Memory B cell (primary cell): ENCODE data around the gene GYPC.
"Not testable (repeated sequence)": the region's sequence is repeated elsewhere in the genome, so short reads cannot be mapped to it uniquely, and the experiment has no call there.

Experiments
- ATAC-seq: fragments of 150-1000 bp; cut with Tn5 transposase; 2 replicates; pipeline ENCODE4 v1.10.0; 2021; ENCODE audit warnings: low read depth, mild to moderate bottlenecking, moderate library complexity
- DNase-seq, 2 donors: peaks; one replicate each; pipeline ENCODE4 v3.0.0; 2022; ENCODE audit warnings: low spot score in 2 of 2
- H3K27ac Mint-ChIP-seq: one replicate; pipeline ENCODE4 v1.8.0; 2022; ENCODE audit warnings: mild to moderate bottlenecking, moderate library complexity, mixed read lengths
- H3K27me3 Mint-ChIP-seq: one replicate; pipeline ENCODE4 v1.8.0; 2022; ENCODE audit warnings: mixed read lengths
- H3K36me3 Mint-ChIP-seq: one replicate; pipeline ENCODE4 v1.8.0; 2022; ENCODE audit warnings: mild to moderate bottlenecking, mixed read lengths
- H3K4me1 Mint-ChIP-seq: one replicate; pipeline ENCODE4 v1.8.0; 2022; ENCODE audit warnings: mixed read lengths
- H3K4me3 Mint-ChIP-seq: one replicate; pipeline ENCODE4 v1.8.0; 2022; ENCODE audit warnings: mild to moderate bottlenecking, moderate library complexity, mixed read lengths
- H3K9me3 Mint-ChIP-seq: one replicate; pipeline ENCODE4 v1.8.0; 2022; ENCODE audit warnings: mixed read lengths

Gene GYPC

GRCh38 chr2:126707941-126708340 lies 52.0 kb downstream of the GYPC start:
- Mint-ChIP-seq H3K27me3 (peaks cover 7% of the 10 kb centered on the region), H3K9me3 (peaks cover 4% of the 10 kb centered on the region), H3K27ac (no peak overlapping the region), H3K4me3 (no peak overlapping the region), H3K36me3 (no peaks in the 10 kb centered on the region), H3K4me1 (peaks cover 5% of the 10 kb centered on the region)
- DNase-seq, result no peak
- ATAC-seq, result no peak

- no peaks in the 10 kb centered on the region for H3K36me3 Mint-ChIP-seq
- H3K9me3 Mint-ChIP-seq, result peaks cover 4% of the 10 kb centered on the region
- no peak for ATAC-seq
- no peak for DNase-seq
- no peak overlapping the region for H3K27ac Mint-ChIP-seq
- no peak overlapping the region for H3K4me3 Mint-ChIP-seq
- H3K4me1 Mint-ChIP-seq, result no peaks in the 10 kb centered on the region
- peaks cover 13% of the 10 kb centered on the region for H3K27me3 Mint-ChIP-seq
These were observed 58.4 kb downstream of the GYPC start for GRCh38 chr2:126714191-126714965.

GRCh38 chr2:126715111-126715510 lies 59.2 kb downstream of the GYPC start:
- Mint-ChIP-seq H3K9me3 (peaks cover under 1% of the 10 kb centered on the region), H3K4me3 (no peak overlapping the region), H3K27me3 (peaks cover 11% of the 10 kb centered on the region), H3K36me3 (no peaks in the 10 kb centered on the region), H3K4me1 (no peaks in the 10 kb centered on the region), H3K27ac (no peak overlapping the region)
- DNase-seq, result no peak
- ATAC-seq, result no peak

GRCh38 chr2:126715576-126716406 lies 59.8 kb downstream of the GYPC start:
- DNase-seq (no peak), ATAC-seq (no peak)
- H3K36me3 Mint-ChIP-seq, result no peaks in the 10 kb centered on the region
- H3K4me3 Mint-ChIP-seq, result no peak overlapping the region
- H3K27me3 Mint-ChIP-seq, result peaks cover 10% of the 10 kb centered on the region
- H3K9me3 Mint-ChIP-seq, result no peaks in the 10 kb centered on the region
- H3K27ac Mint-ChIP-seq, result no peak overlapping the region
- no peaks in the 10 kb centered on the region for H3K4me1 Mint-ChIP-seq

GRCh38 chr2:126717277-126717676 lies 61.3 kb downstream of the GYPC start:
- not testable (repeated sequence) for H3K36me3 Mint-ChIP-seq, H3K4me3 Mint-ChIP-seq, H3K4me1 Mint-ChIP-seq, H3K9me3 Mint-ChIP-seq, DNase-seq, ATAC-seq, H3K27ac Mint-ChIP-seq
- H3K27me3 Mint-ChIP-seq, result peaks cover 14% of the 10 kb centered on the region

- no peak overlapping the region for H3K4me3 Mint-ChIP-seq
- H3K36me3 Mint-ChIP-seq, result no peaks in the 10 kb centered on the region
- H3K4me1 Mint-ChIP-seq, result no peaks in the 10 kb centered on the region
- H3K9me3 Mint-ChIP-seq, result no peaks in the 10 kb centered on the region
- peaks cover 16% of the 10 kb centered on the region for H3K27me3 Mint-ChIP-seq
- ATAC-seq (no peak), DNase-seq (no peak)
- no peak overlapping the region for H3K27ac Mint-ChIP-seq
These were observed 62.0 kb downstream of the GYPC start for GRCh38 chr2:126717928-126718327.

- no peaks in the 10 kb centered on the region for H3K36me3 Mint-ChIP-seq
- H3K4me1 Mint-ChIP-seq, result no peaks in the 10 kb centered on the region
- no peak overlapping the region for H3K27ac Mint-ChIP-seq
- no peak overlapping the region for H3K4me3 Mint-ChIP-seq
- H3K27me3 Mint-ChIP-seq, result peaks cover 19% of the 10 kb centered on the region
- ATAC-seq (no peak), DNase-seq (no peak)
- H3K9me3 Mint-ChIP-seq, result peaks cover 1% of the 10 kb centered on the region
These were observed 63.4 kb downstream of the GYPC start for GRCh38 chr2:126719191-126719832.

GRCh38 chr2:126719833-126720351 lies 63.9 kb downstream of the GYPC start:
- peaks cover 18% of the 10 kb centered on the region for H3K27me3 Mint-ChIP-seq
- H3K9me3 Mint-ChIP-seq, result peaks cover 1% of the 10 kb centered on the region
- no peaks in the 10 kb centered on the region for H3K4me1 Mint-ChIP-seq
- H3K27ac Mint-ChIP-seq, result no peak overlapping the region
- H3K36me3 Mint-ChIP-seq, result no peaks in the 10 kb centered on the region
- no peak overlapping the region for H3K4me3 Mint-ChIP-seq
- ATAC-seq (no peak), DNase-seq (no peak)

- peaks cover 16% of the 10 kb centered on the region for H3K27me3 Mint-ChIP-seq
- no peak overlapping the region for H3K4me3 Mint-ChIP-seq
- no peak overlapping the region for H3K27ac Mint-ChIP-seq
- H3K9me3 Mint-ChIP-seq, result peaks cover 4% of the 10 kb centered on the region
- H3K36me3 Mint-ChIP-seq, result peaks cover 2% of the 10 kb centered on the region
- DNase-seq (no peak), ATAC-seq (no peak)
- no peaks in the 10 kb centered on the region for H3K4me1 Mint-ChIP-seq
These were observed 64.7 kb downstream of the GYPC start for GRCh38 chr2:126720638-126721037.

- peaks cover 16% of the 10 kb centered on the region for H3K27me3 Mint-ChIP-seq
- H3K27ac Mint-ChIP-seq, result no peak overlapping the region
- H3K9me3 Mint-ChIP-seq, result peaks cover 7% of the 10 kb centered on the region
- H3K4me3 Mint-ChIP-seq, result no peak overlapping the region
- DNase-seq, result no peak
- no peaks in the 10 kb centered on the region for H3K4me1 Mint-ChIP-seq
- H3K36me3 Mint-ChIP-seq, result peaks cover 2% of the 10 kb centered on the region
- no peak for ATAC-seq
These were observed 66.1 kb downstream of the GYPC start for GRCh38 chr2:126722081-126722480.

- no peak for DNase-seq
- no peak overlapping the region for H3K4me3 Mint-ChIP-seq
- H3K36me3 Mint-ChIP-seq, result peaks cover 2% of the 10 kb centered on the region
- H3K27me3 Mint-ChIP-seq, result peaks cover 16% of the 10 kb centered on the region
- no peak overlapping the region for H3K27ac Mint-ChIP-seq
- ATAC-seq, result no peak
- no peaks in the 10 kb centered on the region for H3K4me1 Mint-ChIP-seq
- H3K9me3 Mint-ChIP-seq, result peaks cover 9% of the 10 kb centered on the region
These were observed 66.6 kb downstream of the GYPC start for GRCh38 chr2:126722546-126722945.

- Mint-ChIP-seq H3K4me3 (no peak overlapping the region), H3K36me3 (peaks cover 2% of the 10 kb centered on the region), H3K27ac (no peak overlapping the region), H3K27me3 (peaks cover 11% of the 10 kb centered on the region), H3K9me3 (peaks cover 9% of the 10 kb centered on the region), H3K4me1 (no peaks in the 10 kb centered on the region)
- ATAC-seq (no peak), DNase-seq (no peak)
These were observed 67.4 kb downstream of the GYPC start for GRCh38 chr2:126723281-126723815.

- Mint-ChIP-seq H3K27ac (no peak overlapping the region), H3K4me1 (no peaks in the 10 kb centered on the region), H3K27me3 (peaks cover 8% of the 10 kb centered on the region), H3K4me3 (no peak overlapping the region), H3K9me3 (peaks cover 9% of the 10 kb centered on the region), H3K36me3 (peaks cover 2% of the 10 kb centered on the region)
- DNase-seq, result no peak
- no peak for ATAC-seq
These were observed 69.6 kb downstream of the GYPC start for GRCh38 chr2:126725580-126725979.

GRCh38 chr2:126729896-126730295 lies 73.9 kb downstream of the GYPC start:
- no peak overlapping the region for H3K4me3 Mint-ChIP-seq
- DNase-seq (no peak), ATAC-seq (no peak)
- H3K9me3 Mint-ChIP-seq, result peaks cover 7% of the 10 kb centered on the region
- peaks cover 2% of the 10 kb centered on the region for H3K36me3 Mint-ChIP-seq
- H3K27ac Mint-ChIP-seq, result no peak overlapping the region
- no peaks in the 10 kb centered on the region for H3K4me1 Mint-ChIP-seq
- peaks cover 2% of the 10 kb centered on the region for H3K27me3 Mint-ChIP-seq
